GM19468 (cell line): ENCODE results near the gene PDE4B.

Experiments
- ATAC-seq: cut with Tn5 transposase; IDR thresholded peaks from one replicate; pipeline ENCODE4 v1.9.1; 2021; ENCODE audit warnings: mild to moderate bottlenecking, moderate library complexity, moderate number of reproducible peaks; ENCODE audit not compliant: unreplicated experiment; ENCODE audit errors: extremely low read depth

Gene PDE4B

GRCh38 chr1:66166753-66167152 is 374.1 kb downstream of the PDE4B start:
- ATAC-seq, result no peak

DNA sequence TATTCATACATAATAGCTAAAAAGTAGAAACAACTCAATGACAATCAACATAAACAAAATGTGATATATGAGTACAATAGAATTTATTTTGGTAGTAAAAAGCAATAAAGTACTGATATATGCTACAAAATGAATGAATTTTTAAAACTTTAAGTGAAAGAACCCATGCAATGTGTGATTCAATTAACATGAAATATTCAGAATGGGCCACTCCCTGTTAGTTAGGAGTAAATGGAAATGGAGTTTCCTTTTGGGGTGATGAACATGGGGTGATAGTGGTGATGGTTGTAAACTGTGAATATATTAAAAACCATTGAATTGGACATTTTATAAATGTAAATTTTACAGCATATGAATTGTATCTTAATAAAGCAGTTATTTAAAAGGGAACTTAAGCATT is 374.6 kb downstream of the PDE4B start:
- ATAC-seq, result no peak

- peak; percentile 50 for ATAC-seq
Measured at GRCh38 chr1:66168467-66168887, 375.8 kb downstream of the PDE4B start.

GRCh38 chr1:66168948-66169671 is 376.4 kb downstream of the PDE4B start:
- ATAC-seq, result no peak

DNA sequence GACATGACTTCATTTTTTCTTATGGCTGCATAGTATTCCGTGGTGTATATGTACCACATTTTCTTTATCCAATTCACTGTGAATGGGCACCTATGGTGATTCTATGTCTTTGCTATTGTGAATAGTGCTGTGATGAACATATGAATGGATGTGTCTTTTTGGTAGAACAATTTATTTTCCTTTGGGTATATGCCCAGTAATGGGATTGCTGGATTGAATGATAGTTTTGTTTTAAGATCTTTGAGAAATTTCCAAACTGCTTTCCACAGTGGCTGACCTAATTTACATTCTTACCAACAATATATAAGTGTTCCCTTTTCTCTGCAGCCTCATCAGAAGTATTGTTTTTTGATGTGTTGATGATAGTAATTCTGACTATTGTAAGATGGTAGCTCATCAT is 379.6 kb downstream of the PDE4B start:
- no peak for ATAC-seq

- no peak for ATAC-seq
Measured at GRCh38 chr1:66175098-66175497, 382.4 kb downstream of the PDE4B start.

GRCh38 chr1:66175581-66175980 is 382.9 kb downstream of the PDE4B start:
- ATAC-seq, result no peak

- no peak for ATAC-seq
Measured at GRCh38 chr1:66176012-66176715, 383.5 kb downstream of the PDE4B start.

GRCh38 chr1:66176832-66177231 is 384.1 kb downstream of the PDE4B start:
- no peak for ATAC-seq

GRCh38 chr1:66177510-66177909 is 384.8 kb downstream of the PDE4B start:
- no peak for ATAC-seq

- ATAC-seq, result no peak
Measured at GRCh38 chr1:66182026-66182425, 389.3 kb downstream of the PDE4B start.

GRCh38 chr1:66182551-66183178 is 390.0 kb downstream of the PDE4B start:
- no peak for ATAC-seq

GRCh38 chr1:66183400-66183799 is 390.7 kb downstream of the PDE4B start:
- no peak for ATAC-seq

- no peak for ATAC-seq
Measured at GRCh38 chr1:66197120-66197519, 404.4 kb downstream of the PDE4B start.

DNA sequence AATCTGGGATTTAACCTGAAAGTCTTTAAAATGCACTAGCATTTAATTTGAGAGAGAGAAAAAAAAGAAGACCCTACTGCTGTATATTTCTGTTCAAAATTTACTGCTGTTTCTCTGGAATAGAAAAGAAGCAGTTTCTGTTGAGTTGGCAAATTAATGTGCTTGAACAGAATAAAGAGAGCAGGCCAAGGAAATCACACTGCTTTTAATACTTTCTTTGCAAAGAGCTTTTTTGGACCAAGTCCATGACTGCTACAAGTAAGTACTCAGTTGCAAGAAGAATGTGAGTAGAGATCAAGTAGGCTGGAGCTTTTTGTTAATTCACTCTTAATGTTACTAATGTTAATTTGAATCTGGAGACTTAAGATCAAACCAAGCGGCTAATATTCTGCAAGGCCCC is 405.1 kb downstream of the PDE4B start:
- no peak for ATAC-seq

GRCh38 chr1:66206563-66207144 is 414.0 kb downstream of the PDE4B start:
- ATAC-seq, result no peak

DNA sequence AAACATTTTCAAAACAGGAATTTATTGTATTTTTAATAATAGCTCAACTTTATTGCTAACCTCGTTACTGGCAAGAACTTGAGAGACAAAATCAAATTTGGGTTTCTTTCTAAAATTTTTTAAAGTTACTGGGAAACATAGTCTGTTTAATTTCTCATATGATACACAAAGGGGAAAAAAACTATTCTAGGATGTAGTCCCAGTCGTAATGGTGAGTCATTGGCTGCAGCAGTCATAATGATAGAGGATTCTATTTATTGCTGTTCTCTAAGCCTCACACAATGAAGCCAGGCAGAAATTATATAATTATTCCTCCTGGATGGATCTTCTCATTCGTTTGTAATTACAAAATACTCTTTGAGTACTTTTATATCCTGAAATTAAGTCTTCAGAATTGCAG is 414.8 kb downstream of the PDE4B start:
- no peak for ATAC-seq

DNA sequence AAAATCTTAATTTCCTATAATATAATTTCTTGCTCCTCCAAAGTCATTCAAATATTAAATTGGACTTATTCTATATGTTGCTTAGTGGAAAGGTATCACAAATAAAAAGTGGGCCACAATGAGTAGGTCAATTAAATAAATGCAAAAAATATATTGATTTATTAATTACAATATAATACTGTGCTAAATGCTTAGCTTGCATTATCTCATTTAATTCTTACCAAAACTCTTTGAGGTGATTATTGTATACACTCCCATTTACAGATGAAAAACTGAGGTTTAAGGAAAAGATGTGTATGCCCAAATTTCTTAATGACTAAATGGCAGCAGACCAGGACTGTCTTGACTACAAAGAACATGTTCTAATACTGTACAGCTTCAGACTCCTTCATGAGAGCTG is 415.9 kb downstream of the PDE4B start:
- ATAC-seq, result no peak

DNA sequence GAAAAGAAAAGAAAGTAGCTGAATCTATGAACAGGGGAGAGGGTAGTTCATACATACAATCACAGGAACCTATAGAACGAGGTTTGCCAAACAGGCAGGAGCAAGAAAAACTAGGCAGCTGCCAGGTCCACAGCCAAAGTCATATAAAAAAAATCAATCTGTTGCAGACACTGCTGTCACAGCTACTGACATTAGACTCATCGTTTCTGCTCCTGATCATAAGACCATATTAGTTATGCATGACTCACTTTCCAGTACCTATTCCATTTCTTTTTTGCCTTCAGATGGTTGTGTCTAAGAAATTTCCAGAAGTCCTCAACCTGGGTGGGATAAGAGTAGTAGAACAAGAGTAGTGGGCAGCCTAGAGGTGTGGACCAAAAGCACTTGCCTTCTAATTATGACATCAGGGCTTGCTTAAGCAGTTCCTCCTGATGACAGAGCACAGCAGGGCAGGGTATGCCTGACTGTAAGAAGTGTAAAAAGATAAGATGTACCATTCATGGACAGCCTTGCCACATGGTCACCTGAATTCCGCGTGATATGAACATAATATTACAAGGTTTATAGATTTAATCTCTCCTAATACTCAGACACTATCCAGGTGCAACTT is 418.0 kb downstream of the PDE4B start:
- ATAC-seq, result no peak

GRCh38 chr1:66211521-66211920 is 418.8 kb downstream of the PDE4B start:
- ATAC-seq, result no peak

DNA sequence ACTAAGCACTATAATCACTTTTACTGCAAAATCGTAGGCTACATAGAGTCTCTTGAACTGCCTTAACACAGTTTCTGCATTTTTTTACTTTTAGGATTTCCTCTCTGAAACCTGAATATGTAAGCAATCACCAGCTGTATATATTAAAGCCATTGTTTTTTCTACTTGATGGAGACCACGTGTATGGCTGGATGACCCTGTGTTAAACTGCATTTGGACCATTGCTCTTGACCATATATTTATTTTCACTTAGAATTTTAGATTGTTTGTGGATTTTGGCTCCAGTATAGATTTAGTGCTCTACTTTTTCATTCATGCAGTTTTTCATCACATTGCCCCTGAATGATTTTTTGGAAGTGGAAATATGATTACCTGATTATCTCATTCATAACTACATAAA is 420.8 kb downstream of the PDE4B start:
- ATAC-seq, result no peak
